ENCODE data around the gene UBA1. TPM values are rescaled to one million over a fixed set of nuclear protein-coding genes. Genes with fewer than 3 reads are reported as not detected.

Gene UBA1
- total RNA-seq, 1 donor from 2014 or later: 244 TPM

GRCh38 chrX:47227334-47227583 is 33.6 kb downstream of the UBA1 start:
- Histone ChIP-seq H3K4me3 (ENCODE audit: insufficient read depth, low read depth, low read length) (no peak overlapping the region), H3K9ac (ENCODE audit: low read length) (no peak overlapping the region), H3K27me3 (ENCODE audit: insufficient read depth, low read length) (no peaks in the 10 kb centered on the region), H3K9me3 (ENCODE audit: insufficient read depth, low read depth, low read length) (no peaks in the 10 kb centered on the region), H4K20me1 (ENCODE audit: insufficient read depth, low read length) (peaks cover 1% of the 10 kb centered on the region), H3K27ac (ENCODE audit: low read depth, low read length) (no peak overlapping the region), H3K36me3 (ENCODE audit: insufficient read depth, low read length) (peaks cover 8% of the 10 kb centered on the region), H3K79me2 (ENCODE audit: insufficient read depth, low read length) (peaks cover 8% of the 10 kb centered on the region), H3K4me1 (ENCODE audit: insufficient read depth, low read length) (no peaks in the 10 kb centered on the region), H3K4me2 (ENCODE audit: low read length) (no peak overlapping the region), H2AFZ (ENCODE audit: low read depth, low read length) (no peak overlapping the region)
- FAIRE-seq: peak; percentile 34
- peaks cover 1% of the 10 kb centered on the region for H3K9me3 Mint-ChIP-seq (ENCODE audit: unreplicated experiment)
- H3K4me1 Mint-ChIP-seq (ENCODE audit: low read depth, unreplicated experiment): peaks cover 2% of the 10 kb centered on the region
- DNase-seq (ENCODE audit: low read depth): no peak
- TF ChIP-seq CTCF (IDR thresholded peaks at IDR 0.05; ENCODE audit: insufficient read depth, low read depth, low read length) (no peak), EZH2 (IDR thresholded peaks at IDR 0.05; ENCODE audit: insufficient read depth, low read length) (no peak)
- no peak overlapping the region for H3K4me3 Mint-ChIP-seq (ENCODE audit: unreplicated experiment)
- no peaks in the 10 kb centered on the region for H3K27me3 Mint-ChIP-seq (ENCODE audit: low read depth, unreplicated experiment)
- no peak overlapping the region for H3K27ac Mint-ChIP-seq (ENCODE audit: unreplicated experiment)
- H3K36me3 Mint-ChIP-seq (ENCODE audit: low read depth, unreplicated experiment): no peaks in the 10 kb centered on the region

DNA sequence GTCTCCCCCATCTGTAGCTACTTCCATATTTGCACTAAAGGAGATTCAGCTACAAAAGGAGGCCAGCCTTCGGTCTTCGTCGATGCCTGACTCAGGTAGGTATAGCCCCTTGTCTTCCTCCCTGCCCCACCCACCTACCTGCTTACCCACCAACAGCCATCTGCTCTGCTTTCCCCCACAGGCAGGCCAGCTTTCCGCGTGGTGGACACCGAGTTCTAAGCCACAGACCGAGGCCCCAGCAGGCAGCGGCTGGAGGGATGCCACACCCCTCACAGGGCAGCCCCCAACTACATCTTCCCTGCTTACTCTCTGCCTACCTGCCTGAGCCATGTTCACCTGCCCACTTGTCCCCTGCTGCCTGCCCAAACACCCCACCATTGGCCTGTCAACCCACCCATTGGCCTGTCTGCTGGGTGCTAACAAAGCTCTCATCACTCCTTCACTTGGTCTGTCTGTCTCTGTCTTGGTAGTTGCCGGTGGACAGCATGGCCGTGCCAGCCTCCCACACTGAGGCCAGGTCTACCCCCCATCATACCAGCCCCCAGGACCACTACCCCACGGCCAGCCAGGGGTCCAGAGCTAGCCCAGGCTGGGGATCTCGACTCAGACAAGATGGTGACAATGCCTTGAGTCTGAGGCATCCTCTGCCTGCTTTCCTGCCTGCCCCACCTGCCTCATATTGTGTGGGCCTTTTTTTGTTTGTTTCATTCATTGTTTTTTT is 35.1 kb downstream of the UBA1 start:
- Histone ChIP-seq H3K4me3 (ENCODE audit: insufficient read depth, low read depth, low read length) (no peak overlapping the region), H3K9me3 (ENCODE audit: insufficient read depth, low read depth, low read length) (no peaks in the 10 kb centered on the region), H3K9ac (ENCODE audit: low read length) (no peak overlapping the region), H3K79me2 (ENCODE audit: insufficient read depth, low read length) (peaks cover 1% of the 10 kb centered on the region), H3K4me2 (ENCODE audit: low read length) (no peak overlapping the region), H3K4me1 (ENCODE audit: insufficient read depth, low read length) (peaks cover 5% of the 10 kb centered on the region), H3K27ac (ENCODE audit: low read depth, low read length) (no peak overlapping the region), H2AFZ (ENCODE audit: low read depth, low read length) (no peak overlapping the region), H3K36me3 (ENCODE audit: insufficient read depth, low read length) (peaks cover 8% of the 10 kb centered on the region), H4K20me1 (ENCODE audit: insufficient read depth, low read length) (no peaks in the 10 kb centered on the region), H3K27me3 (ENCODE audit: insufficient read depth, low read length) (no peaks in the 10 kb centered on the region)
- Mint-ChIP-seq H3K36me3 (ENCODE audit: low read depth, unreplicated experiment) (no peaks in the 10 kb centered on the region), H3K4me3 (ENCODE audit: unreplicated experiment) (no peak overlapping the region), H3K27me3 (ENCODE audit: low read depth, unreplicated experiment) (no peaks in the 10 kb centered on the region), H3K27ac (ENCODE audit: unreplicated experiment) (no peak overlapping the region), H3K4me1 (ENCODE audit: low read depth, unreplicated experiment) (peaks cover 2% of the 10 kb centered on the region), H3K9me3 (ENCODE audit: unreplicated experiment) (peaks cover 1% of the 10 kb centered on the region)
- DNase-seq (ENCODE audit: low read depth) (no peak), FAIRE-seq (peak; percentile 55)
- no peak for TF ChIP-seq CTCF (IDR thresholded peaks at IDR 0.05; ENCODE audit: insufficient read depth, low read depth, low read length)
- no peak for TF ChIP-seq EZH2 (IDR thresholded peaks at IDR 0.05; ENCODE audit: insufficient read depth, low read length)

- Histone ChIP-seq H3K27ac (ENCODE audit: low read depth, low read length) (no peak overlapping the region), H3K9ac (ENCODE audit: low read length) (no peak overlapping the region), H3K4me1 (ENCODE audit: insufficient read depth, low read length) (peaks cover 5% of the 10 kb centered on the region), H3K79me2 (ENCODE audit: insufficient read depth, low read length) (peaks cover 8% of the 10 kb centered on the region), H3K4me3 (ENCODE audit: insufficient read depth, low read depth, low read length) (no peak overlapping the region), H4K20me1 (ENCODE audit: insufficient read depth, low read length) (no peaks in the 10 kb centered on the region), H3K9me3 (ENCODE audit: insufficient read depth, low read depth, low read length) (no peaks in the 10 kb centered on the region), H3K27me3 (ENCODE audit: insufficient read depth, low read length) (no peaks in the 10 kb centered on the region), H3K36me3 (ENCODE audit: insufficient read depth, low read length) (peaks cover 8% of the 10 kb centered on the region), H2AFZ (ENCODE audit: low read depth, low read length) (no peak overlapping the region), H3K4me2 (ENCODE audit: low read length) (no peak overlapping the region)
- TF ChIP-seq CTCF (IDR thresholded peaks at IDR 0.05; ENCODE audit: insufficient read depth, low read depth, low read length): no peak
- TF ChIP-seq EZH2 (IDR thresholded peaks at IDR 0.05; ENCODE audit: insufficient read depth, low read length): no peak
- H3K27me3 Mint-ChIP-seq (ENCODE audit: low read depth, unreplicated experiment): no peaks in the 10 kb centered on the region
- no peak for FAIRE-seq
- no peak overlapping the region for H3K4me3 Mint-ChIP-seq (ENCODE audit: unreplicated experiment)
- H3K36me3 Mint-ChIP-seq (ENCODE audit: low read depth, unreplicated experiment): no peaks in the 10 kb centered on the region
- no peak for DNase-seq (ENCODE audit: low read depth)
- H3K27ac Mint-ChIP-seq (ENCODE audit: unreplicated experiment): no peak overlapping the region
- H3K9me3 Mint-ChIP-seq (ENCODE audit: unreplicated experiment): peaks cover 1% of the 10 kb centered on the region
- peaks cover 2% of the 10 kb centered on the region for H3K4me1 Mint-ChIP-seq (ENCODE audit: low read depth, unreplicated experiment)
Observed at GRCh38 chrX:47229427-47229826, 35.8 kb downstream of the UBA1 start.
